HepG2 (cell line): ENCODE data around the gene COLEC12. TPM values are rescaled to one million over a fixed set of nuclear protein-coding genes. Genes with fewer than 3 reads are reported as not detected.

Experiments
- CEBPG ChIP-seq: IDR thresholded peaks from 2 replicates; pipeline ENCODE4 v1.6.1; 2016
- CHD4 ChIP-seq: fragments of 200-600 bp; sonication (generic); IDR thresholded peaks from 2 replicates; pipeline ENCODE4 v1.7.0; 2017; ENCODE audit warnings: mild to moderate bottlenecking, low read length, borderline replicate concordance
- E2F2 ChIP-seq: sonication (generic); formaldehyde crosslinking; IDR thresholded peaks from 2 replicates; pipeline ENCODE4 v1.4.0; 2020; ENCODE audit warnings: missing genetic modification reagents, borderline replicate concordance
- HBP1 ChIP-seq: IDR thresholded peaks from 2 replicates; pipeline ENCODE4 v1.6.1; 2016; ENCODE audit warnings: low read depth, control low read depth
- ISL2 ChIP-seq: sonication (generic); formaldehyde crosslinking; IDR thresholded peaks from 2 replicates; pipeline ENCODE4 v1.5.0; 2020; ENCODE audit warnings: missing genetic modification reagents
- MLX ChIP-seq: IDR thresholded peaks from 2 replicates; pipeline ENCODE4 v1.6.1; 2016
- NFYC ChIP-seq: IDR thresholded peaks from 2 replicates; pipeline ENCODE4 v1.6.1; 2016; ENCODE audit warnings: missing genetic modification reagents, missing compliant biosample characterization
- PITX1 ChIP-seq: sonication (generic); formaldehyde crosslinking; IDR thresholded peaks from 2 replicates; pipeline ENCODE4 v1.5.1; 2020; ENCODE audit warnings: mild to moderate bottlenecking, missing genetic modification reagents
- SPEN ChIP-seq: sonication (generic); formaldehyde crosslinking; IDR thresholded peaks from 2 replicates; pipeline ENCODE4 v1.5.1; 2020; ENCODE audit warnings: low read depth, mild to moderate bottlenecking, missing genetic modification reagents
- STAG1 ChIP-seq: sonication (generic); formaldehyde crosslinking; IDR thresholded peaks from 2 replicates; pipeline ENCODE4 v1.4.0; 2020; ENCODE audit warnings: missing genetic modification reagents
- ZNF281 ChIP-seq: sonication (generic); formaldehyde crosslinking; IDR thresholded peaks from 2 replicates; pipeline ENCODE4 v1.4.0; 2020; ENCODE audit warnings: missing genetic modification reagents, borderline replicate concordance
- ZNF569 ChIP-seq: sonication (generic); formaldehyde crosslinking; IDR thresholded peaks from 2 replicates; pipeline ENCODE4 v1.5.0; 2020; ENCODE audit warnings: mild to moderate bottlenecking, missing genetic modification reagents, moderate library complexity, borderline replicate concordance
- ZNF784 ChIP-seq: sonication (generic); formaldehyde crosslinking; IDR thresholded peaks from 2 replicates; pipeline ENCODE4 v1.5.1; 2020; ENCODE audit warnings: missing genetic modification reagents, mild to moderate bottlenecking, borderline replicate concordance
- ZSCAN31 ChIP-seq: sonication (generic); formaldehyde crosslinking; IDR thresholded peaks from 2 replicates; pipeline ENCODE4 v1.5.0; 2020; ENCODE audit warnings: low read depth, mild to moderate bottlenecking, missing genetic modification reagents
- polyA plus RNA-seq, 8 experiments: library from polyadenylated mRNA; depleted of rRNA in 3 of 8; stranded (reverse) in 7 of 8; unstranded in 1 of 8; fragments of >200 nt; fragmentation: Illumina TruSeq in 4 of 8; extraction: Trizol in 4 of 8; gene quantifications; 2 replicates each; pipeline versions ENCODE4 v1.2.1 to v1.2.3, GENCODE V29; 2011 to 2016; ENCODE audit warnings: low read depth in 4 of 8, missing spikeins in 1 of 8, mixed read lengths in 1 of 8; ENCODE audit not compliant: insufficient read depth in 1 of 8
- total RNA-seq, 5 experiments: library from RNA; depleted of rRNA; stranded (reverse); fragments of >200 nt; fragmentation: Illumina TruSeq; extraction: Trizol; gene quantifications; 2 replicates each; pipeline ENCODE4 v1.2.3, GENCODE V29; 2016; ENCODE audit warnings: low read depth in 1 of 5
- TF ChIP-seq, protein P1 (sequence below): IDR thresholded peaks from 2 replicates; pipeline ENCODE4 v1.6.1; 2016; ENCODE audit warnings: missing biosample characterization, missing genetic modification reagents, low read depth

The COLEC12 gene
- total and polyA plus RNA-seq, 2 of the 13 experiments (the other 11 are each of a cell fraction or from before 2014, with no cell fraction given) = 0.02 to 0.11 TPM

- TF ChIP-seq, protein P1, sequence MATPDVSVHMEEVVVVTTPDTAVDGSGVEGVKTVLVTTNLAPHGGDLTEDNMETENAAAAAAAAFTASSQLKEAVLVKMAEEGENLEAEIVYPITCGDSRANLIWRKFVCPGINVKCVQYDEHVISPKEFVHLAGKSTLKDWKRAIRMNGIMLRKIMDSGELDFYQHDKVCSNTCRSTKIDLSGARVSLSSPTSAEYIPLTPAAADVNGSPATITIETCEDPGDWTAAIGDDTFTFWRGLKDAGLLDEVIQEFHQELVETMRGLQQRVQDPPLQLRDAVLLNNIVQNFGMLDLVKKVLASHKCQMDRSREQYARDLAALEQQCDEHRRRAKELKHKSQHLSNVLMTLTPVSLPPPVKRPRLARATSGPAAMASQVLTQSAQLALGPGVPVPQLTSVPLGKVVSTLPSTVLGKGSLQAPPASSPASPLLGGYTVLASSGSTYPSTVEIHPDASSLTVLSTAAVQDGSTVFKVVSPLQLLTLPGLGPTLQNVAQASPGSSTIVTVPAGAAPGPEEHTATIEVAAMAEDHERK (CRISPR knock-in tag) = no peak
- peak; percentile 50; the same call in 1 of the 2 replicates for TF ChIP-seq ISL2 (CRISPR knock-in tag)
- TF ChIP-seq MLX (CRISPR knock-in tag) = 0 out of 2 replicates have a peak, but pooled peaks have one; percentile 6
- TF ChIP-seq CEBPG (CRISPR knock-in tag) = 0 out of 2 replicates have a peak, but pooled peaks have one; percentile 7
- TF ChIP-seq NFYC (CRISPR knock-in tag) = no peak
- no peak; the same call in 1 of the 2 replicates for TF ChIP-seq SPEN (CRISPR knock-in tag)
- TF ChIP-seq CHD4 = no peak; the same call in 1 of the 2 replicates
- TF ChIP-seq PITX1 (CRISPR knock-in tag) = no peak
- peak; percentile 79; the same call in 1 of the 2 replicates for TF ChIP-seq ZNF281
- 0 out of 2 replicates have a peak, but pooled peaks have one; percentile 3 for TF ChIP-seq STAG1
- TF ChIP-seq ZNF569 = no peak
- TF ChIP-seq E2F2 (CRISPR knock-in tag) = no peak
- TF ChIP-seq HBP1 (CRISPR knock-in tag) = no peak
- peak; percentile 67; the same call in 1 of the 2 replicates for TF ChIP-seq ZSCAN31 (CRISPR knock-in tag)
- no peak for TF ChIP-seq ZNF784 (CRISPR knock-in tag)
Observed at GRCh38 chr18:362311-363290, 137.9 kb downstream of the COLEC12 start (continued).
